Measurements from ENCODE around the gene DCDC2C. TPM values are rescaled to one million over a fixed set of nuclear protein-coding genes. Genes with fewer than 3 reads are reported as not detected.

The DCDC2C gene
- polyA plus RNA-seq, 1 of the 3 experiments (the other 2 are of a cell fraction) = not detected

DNA sequence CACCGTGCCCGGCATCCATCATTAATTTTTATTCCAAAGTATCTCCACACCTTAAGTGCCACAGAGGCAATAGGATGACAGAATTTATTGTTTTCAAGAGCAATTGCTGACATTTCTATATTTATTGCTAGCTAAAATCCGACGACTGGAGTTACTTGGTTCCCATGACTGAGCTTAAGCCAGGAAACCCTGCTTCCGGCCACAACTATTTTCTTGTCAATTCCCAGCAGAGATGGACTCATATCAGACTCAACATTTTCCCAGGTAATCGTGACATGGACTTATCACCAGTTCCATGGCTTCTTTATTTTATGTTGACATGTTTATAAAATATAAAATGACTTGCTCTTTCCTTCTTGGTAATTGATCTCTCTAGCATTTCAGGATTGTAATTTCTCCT lies 20.6 kb upstream of the DCDC2C start:
- no peaks in the 10 kb centered on the region for H3K36me3 ChIP-seq (replicated peaks in 1 of 2; ENCODE audit: control insufficient read depth in 1 of 2, insufficient read depth in 2 of 2, low read length in 1 of 2)
- no peaks in the 10 kb centered on the region for H3K9me2 ChIP-seq
- no peaks in the 10 kb centered on the region; the same call in 1 of the 2 replicates for H3K27me3 ChIP-seq (ENCODE audit: insufficient read depth)
- POLR2A ChIA-PET = interaction anchor here (0.6 kb wide), 1 partner anchor 158 kb away, joined by 3 read pairs; no protein-coding TSS in a partner anchor
- H4K20me1 ChIP-seq (ENCODE audit: insufficient read depth) = no peaks in the 10 kb centered on the region
- CTCF ChIA-PET = interaction anchor here (1.0 kb wide), 1 partner anchor 9 kb away, joined by 3 read pairs; no protein-coding TSS in a partner anchor
- no peaks in the 10 kb centered on the region for H3K9me3 ChIP-seq
- DNase-seq = no peak
- no peak overlapping the region for H3K9ac ChIP-seq
- TF ChIP-seq ZBTB33 (IDR thresholded peaks at IDR 0.05; ENCODE audit: borderline replicate concordance, low read depth) (no peak), RAD21 (IDR thresholded peaks at IDR 0.05; ENCODE audit: low read length) (no peak), TEAD4 (IDR thresholded peaks at IDR 0.05; ENCODE audit: borderline replicate concordance, insufficient read depth) (no peak), SMC3 (IDR thresholded peaks at IDR 0.05; ENCODE audit: low read depth, low read length) (no peak), RXRA (IDR thresholded peaks at IDR 0.05; ENCODE audit: borderline replicate concordance, low read depth) (no peak), TAF1 (IDR thresholded peaks at IDR 0.05; ENCODE audit: borderline replicate concordance, low read depth, low read length) (no peak), USF2 (IDR thresholded peaks at IDR 0.05; ENCODE audit: borderline replicate concordance, low read depth, low read length) (no peak), MXI1 (IDR thresholded peaks at IDR 0.05; ENCODE audit: low read depth, low read length) (no peak), GABPA (IDR thresholded peaks at IDR 0.05; ENCODE audit: low read depth) (no peak), YY1 (IDR thresholded peaks at IDR 0.05; ENCODE audit: low read depth) (no peak), JUND (IDR thresholded peaks at IDR 0.05) (no peak), REST (IDR thresholded peaks at IDR 0.05; ENCODE audit: low read depth, low read length) (no peak), GATA2 (CRISPR knock-in tag; IDR thresholded peaks at IDR 0.05) (no peak), NRF1 (IDR thresholded peaks at IDR 0.05; ENCODE audit: low read depth, low read length) (no peak), RCOR1 (IDR thresholded peaks at IDR 0.05; ENCODE audit: low read length) (no peak)
- TF ChIP-seq, protein P1, sequence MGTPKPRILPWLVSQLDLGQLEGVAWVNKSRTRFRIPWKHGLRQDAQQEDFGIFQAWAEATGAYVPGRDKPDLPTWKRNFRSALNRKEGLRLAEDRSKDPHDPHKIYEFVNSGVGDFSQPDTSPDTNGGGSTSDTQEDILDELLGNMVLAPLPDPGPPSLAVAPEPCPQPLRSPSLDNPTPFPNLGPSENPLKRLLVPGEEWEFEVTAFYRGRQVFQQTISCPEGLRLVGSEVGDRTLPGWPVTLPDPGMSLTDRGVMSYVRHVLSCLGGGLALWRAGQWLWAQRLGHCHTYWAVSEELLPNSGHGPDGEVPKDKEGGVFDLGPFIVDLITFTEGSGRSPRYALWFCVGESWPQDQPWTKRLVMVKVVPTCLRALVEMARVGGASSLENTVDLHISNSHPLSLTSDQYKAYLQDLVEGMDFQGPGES (IDR thresholded peaks at IDR 0.05; ENCODE audit: low read depth, low read length) = no peak
- TF ChIP-seq, protein P2, sequence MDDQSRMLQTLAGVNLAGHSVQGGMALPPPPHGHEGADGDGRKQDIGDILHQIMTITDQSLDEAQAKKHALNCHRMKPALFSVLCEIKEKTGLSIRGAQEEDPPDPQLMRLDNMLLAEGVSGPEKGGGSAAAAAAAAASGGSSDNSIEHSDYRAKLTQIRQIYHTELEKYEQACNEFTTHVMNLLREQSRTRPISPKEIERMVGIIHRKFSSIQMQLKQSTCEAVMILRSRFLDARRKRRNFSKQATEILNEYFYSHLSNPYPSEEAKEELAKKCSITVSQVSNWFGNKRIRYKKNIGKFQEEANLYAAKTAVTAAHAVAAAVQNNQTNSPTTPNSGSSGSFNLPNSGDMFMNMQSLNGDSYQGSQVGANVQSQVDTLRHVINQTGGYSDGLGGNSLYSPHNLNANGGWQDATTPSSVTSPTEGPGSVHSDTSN (IDR thresholded peaks at IDR 0.05) = no peak
- TF ChIP-seq, protein P3, sequence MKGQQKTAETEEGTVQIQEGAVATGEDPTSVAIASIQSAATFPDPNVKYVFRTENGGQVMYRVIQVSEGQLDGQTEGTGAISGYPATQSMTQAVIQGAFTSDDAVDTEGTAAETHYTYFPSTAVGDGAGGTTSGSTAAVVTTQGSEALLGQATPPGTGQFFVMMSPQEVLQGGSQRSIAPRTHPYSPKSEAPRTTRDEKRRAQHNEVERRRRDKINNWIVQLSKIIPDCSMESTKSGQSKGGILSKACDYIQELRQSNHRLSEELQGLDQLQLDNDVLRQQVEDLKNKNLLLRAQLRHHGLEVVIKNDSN (IDR thresholded peaks at IDR 0.05; ENCODE audit: borderline replicate concordance, low read depth) = no peak
- TF ChIP-seq, protein P4, sequence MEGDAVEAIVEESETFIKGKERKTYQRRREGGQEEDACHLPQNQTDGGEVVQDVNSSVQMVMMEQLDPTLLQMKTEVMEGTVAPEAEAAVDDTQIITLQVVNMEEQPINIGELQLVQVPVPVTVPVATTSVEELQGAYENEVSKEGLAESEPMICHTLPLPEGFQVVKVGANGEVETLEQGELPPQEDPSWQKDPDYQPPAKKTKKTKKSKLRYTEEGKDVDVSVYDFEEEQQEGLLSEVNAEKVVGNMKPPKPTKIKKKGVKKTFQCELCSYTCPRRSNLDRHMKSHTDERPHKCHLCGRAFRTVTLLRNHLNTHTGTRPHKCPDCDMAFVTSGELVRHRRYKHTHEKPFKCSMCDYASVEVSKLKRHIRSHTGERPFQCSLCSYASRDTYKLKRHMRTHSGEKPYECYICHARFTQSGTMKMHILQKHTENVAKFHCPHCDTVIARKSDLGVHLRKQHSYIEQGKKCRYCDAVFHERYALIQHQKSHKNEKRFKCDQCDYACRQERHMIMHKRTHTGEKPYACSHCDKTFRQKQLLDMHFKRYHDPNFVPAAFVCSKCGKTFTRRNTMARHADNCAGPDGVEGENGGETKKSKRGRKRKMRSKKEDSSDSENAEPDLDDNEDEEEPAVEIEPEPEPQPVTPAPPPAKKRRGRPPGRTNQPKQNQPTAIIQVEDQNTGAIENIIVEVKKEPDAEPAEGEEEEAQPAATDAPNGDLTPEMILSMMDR (IDR thresholded peaks at IDR 0.05) = no peak
- WGBS (ENCODE audit: low lambda C conversion rate) = 60% methylated on average over 6 of the region's 6 CpGs
- H3K79me2 ChIP-seq (ENCODE audit: insufficient read depth) = no peaks in the 10 kb centered on the region
- no peak overlapping the region for H3K27ac ChIP-seq (ENCODE audit: low read depth in 2 of 2, low read length in 1 of 2)
- peaks cover 0 to 13% of the 10 kb centered on the region in 2 experiments; a peak in 1 of 4 replicates for H3K4me1 ChIP-seq (ENCODE audit: control insufficient read depth in 1 of 2, insufficient read depth in 2 of 2, low read depth in 1 of 2, low read length in 1 of 2)
- no peak overlapping the region for H3K4me3 ChIP-seq (ENCODE audit: low read depth in 2 of 2, low read length in 1 of 2)
- no peak overlapping the region for H2AFZ ChIP-seq (ENCODE audit: low read depth)
- H3F3A ChIP-seq (replicated peaks; ENCODE audit: insufficient read depth) = no peaks in the 10 kb centered on the region
- H3K4me2 ChIP-seq = no peak overlapping the region
